ENCODE data around the gene CD151. TPM values are rescaled to one million over a fixed set of nuclear protein-coding genes. Genes with fewer than 3 reads are reported as not detected.

Gene CD151
- total and polyA plus RNA-seq, 10 donors = 38.0 to 142 (median 81.4) TPM

GRCh38 chr11:816433-816779, 16.3 kb upstream of the CD151 start:
- H3K27ac ChIP-seq = no peak overlapping the region
- H3K4me1 ChIP-seq = peaks cover 14 to 43% (median 35%) of the 10 kb centered on the region in 6 donors
- no peak for TF ChIP-seq CTCF (IDR thresholded peaks at IDR 0.05 in 8 of 11, conservative IDR thresholded peaks at IDR 0.05 in 3 of 11)
- TF ChIP-seq POLR2AphosphoS5 (IDR thresholded peaks at IDR 0.05) = no peak
- no peak for TF ChIP-seq POLR2A (IDR thresholded peaks at IDR 0.05)
- H3K36me3 ChIP-seq = peaks cover 0 to 47% (median 29%) of the 10 kb centered on the region in 6 donors
- intact Hi-C loops (cut with DNase I; ENCODE audit: low total_unique reads) = no loop called here
- H3K27me3 ChIP-seq (replicated peaks in 1 of 7) = no peaks in the 10 kb centered on the region
- WGBS, 5 donors = 81 to 87% (median 86%) methylated on average over 11 of the region's 11 CpGs
- H3K4me3 ChIP-seq = no peak overlapping the region
- no peak for DNase-seq
- H3K9me3 ChIP-seq = no peaks in the 10 kb centered on the region

GRCh38 chr11:818396-819128, 14.2 kb upstream of the CD151 start, which contains the start of gene PNPLA2:
Gene PNPLA2, plus strand, starts transcription at chr11:818914. Its CDS starts 805 bp downstream, at chr11:819719.
- TF ChIP-seq POLR2AphosphoS5 (IDR thresholded peaks at IDR 0.05) = no peak
- TF ChIP-seq POLR2A (IDR thresholded peaks at IDR 0.05) = no peak
- no peak for TF ChIP-seq CTCF (IDR thresholded peaks at IDR 0.05 in 8 of 11, conservative IDR thresholded peaks at IDR 0.05 in 3 of 11)
- peak; percentile 79 for DNase-seq
- Histone ChIP-seq H3K27me3 (replicated peaks in 1 of 7) (no peaks in the 10 kb centered on the region), H3K36me3 (peaks cover 0 to 47% (median 24%) of the 10 kb centered on the region in 6 donors), H3K27ac (peak within 1 kb of the TSS; percentile 74 to 100 (median 98)), H3K4me3 (peak within 1 kb of the TSS; percentile 58 to 97 (median 84)), H3K4me1 (peaks cover 16 to 47% (median 40%) of the 10 kb centered on the region in 6 donors), H3K9me3 (no peaks in the 10 kb centered on the region)
- 28 to 55% (median 32%) methylated on average over 10 to 20 of the region's 20 CpGs for whole genome bisulfite sequencing, 5 donors
- intact Hi-C loops (cut with DNase I; ENCODE audit: low total_unique reads) = no loop called here

GRCh38 chr11:819129-819931, 13.4 kb upstream of the CD151 start:
- Histone ChIP-seq H3K27ac (peak overlapping the region; percentile 74 to 100 (median 98)), H3K36me3 (peaks cover 0 to 47% (median 24%) of the 10 kb centered on the region in 6 donors), H3K4me3 (peak overlapping the region; percentile 58 to 97 (median 84)), H3K9me3 (no peaks in the 10 kb centered on the region), H3K27me3 (replicated peaks in 1 of 7) (no peaks in the 10 kb centered on the region), H3K4me1 (peaks cover 16 to 54% (median 43%) of the 10 kb centered on the region in 6 donors)
- DNase-seq = peak; percentile 98
- 1% methylated on average over 47 to 96 of the region's 96 CpGs for WGBS, 5 donors
- intact Hi-C loops (cut with DNase I; ENCODE audit: low total_unique reads) = no loop called here
- TF ChIP-seq POLR2A (IDR thresholded peaks at IDR 0.05) = peak; percentile 51 to 83 (median 62)
- peak in 10 of 11 experiments; percentile 19 to 63 (median 52) for TF ChIP-seq CTCF (IDR thresholded peaks at IDR 0.05 in 8 of 11, conservative IDR thresholded peaks at IDR 0.05 in 3 of 11)
- TF ChIP-seq POLR2AphosphoS5 (IDR thresholded peaks at IDR 0.05) = peak; percentile 90 to 94 (median 93)

Data from spleen (tissue), 11 donors.